CD4-positive, CD25-positive, alpha-beta regulatory T cell (primary cell): Measurements from ENCODE around the gene LASP1NB. TPM values are rescaled to one million over a fixed set of nuclear protein-coding genes. Genes with fewer than 3 reads are reported as not detected.
A peak's percentile ranks its signal among the peaks of the same experiment; 100 is the strongest.
"Not testable (repeated sequence)": the region's sequence is repeated elsewhere in the genome, so short reads cannot be mapped to it uniquely, and the experiment has no call there.

Source experiments
- ATAC-seq, 2 donors: fragments of 150-1000 bp; cut with Tn5 transposase; one replicate each; pipeline ENCODE4 v1.10.0; 2021; ENCODE audit warnings: low read depth in 2 of 2, moderate number of reproducible peaks in 2 of 2, moderate library complexity in 1 of 2
- DNase-seq, 3 donors: peaks; one replicate each; pipeline versions ENCODE4 v3.0.0 to v3.0.0-alpha.2; 2012 to 2022; ENCODE audit warnings: mixed read lengths in 1 of 3
- H3K27ac ChIP-seq: one replicate; pipeline ENCODE4 v1.7.0; 2013; ENCODE audit warnings: mild to moderate bottlenecking, low read length; ENCODE audit not compliant: insufficient read depth, poor library complexity, severe bottlenecking
- H3K27me3 ChIP-seq: one replicate; pipeline ENCODE4 v1.7.0; 2013; ENCODE audit warnings: low read length; ENCODE audit not compliant: control insufficient read depth, insufficient read depth
- H3K36me3 ChIP-seq: one replicate; pipeline ENCODE4 v1.7.0; 2013; ENCODE audit warnings: mild to moderate bottlenecking, low read length, moderate library complexity; ENCODE audit not compliant: control insufficient read depth, insufficient read depth
- H3K4me1 ChIP-seq: 2 replicates; pipeline ENCODE4 v1.7.0; 2013; ENCODE audit warnings: mild to moderate bottlenecking, low read length; ENCODE audit not compliant: insufficient read depth, control insufficient read depth, poor library complexity, severe bottlenecking
- H3K4me3 ChIP-seq: one replicate; pipeline ENCODE4 v1.7.0; 2013; ENCODE audit warnings: low read depth, mild to moderate bottlenecking, low read length, moderate library complexity
- H3K9me3 ChIP-seq, 2 experiments: 1 replicate in 1 of 2; 2 replicates in 1 of 2; pipeline ENCODE4 v1.7.0; 2013; ENCODE audit warnings: low read length in 2 of 2, mild to moderate bottlenecking in 1 of 2, moderate library complexity in 1 of 2; ENCODE audit not compliant: control insufficient read depth in 2 of 2
- H3K27ac Mint-ChIP-seq, 3 donors: one replicate each; pipeline ENCODE4 v1.8.0; 2020 to 2022; ENCODE audit warnings: mild to moderate bottlenecking in 3 of 3, mixed read lengths in 3 of 3, moderate library complexity in 2 of 3
- H3K27me3 Mint-ChIP-seq: one replicate; pipeline ENCODE4 v1.8.0; 2022; ENCODE audit warnings: mild to moderate bottlenecking, mixed read lengths
- H3K36me3 Mint-ChIP-seq: one replicate; pipeline ENCODE4 v1.8.0; 2020; ENCODE audit warnings: mixed read lengths
- H3K4me1 Mint-ChIP-seq, 4 donors: one replicate each; pipeline ENCODE4 v1.8.0; 2020 to 2022; ENCODE audit warnings: mixed read lengths in 4 of 4, mild to moderate bottlenecking in 1 of 4
- H3K4me3 Mint-ChIP-seq, 4 donors: one replicate each; pipeline ENCODE4 v1.8.0; 2020 to 2022; ENCODE audit warnings: mild to moderate bottlenecking in 4 of 4, mixed read lengths in 4 of 4, moderate library complexity in 3 of 4
- H3K9me3 Mint-ChIP-seq, 7 donors: one replicate each; pipeline ENCODE4 v1.8.0; 2020 to 2022; ENCODE audit warnings: mixed read lengths in 7 of 7, mild to moderate bottlenecking in 3 of 7, moderate library complexity in 2 of 7
- polyA plus RNA-seq, 4 donors: library from polyadenylated mRNA; unstranded; fragments of 300-500 nt; fragmentation: Illumina TruSeq; gene quantifications; one replicate each; pipeline ENCODE4 v1.2.3, GENCODE V29; 2021
- total RNA-seq: library from RNA; stranded (reverse); gene quantifications from one replicate; pipeline ENCODE4 v1.2.3, GENCODE V29; 2022

The LASP1NB gene

GRCh38 chr17:38976187-38976551, 50.8 kb downstream of the LASP1NB start:
- not testable (repeated sequence) for H3K4me3 Mint-ChIP-seq, H3K36me3 ChIP-seq, H3K4me3 ChIP-seq, H3K4me1 Mint-ChIP-seq, H3K27me3 ChIP-seq, H3K4me1 ChIP-seq, H3K27me3 Mint-ChIP-seq, H3K27ac ChIP-seq, H3K36me3 Mint-ChIP-seq, H3K27ac Mint-ChIP-seq, H3K9me3 ChIP-seq, H3K9me3 Mint-ChIP-seq
- peak in 1 of 2 donors; percentile 70 for ATAC-seq
- peak in 2 of 3 donors; percentile 36 to 43 for DNase-seq

GRCh38 chr17:38978180-38978579, 52.8 kb downstream of the LASP1NB start:
- H3K36me3 Mint-ChIP-seq = no peaks in the 10 kb centered on the region
- H3K9me3 ChIP-seq = no peaks in the 10 kb centered on the region
- H3K36me3 ChIP-seq = no peaks in the 10 kb centered on the region
- peaks cover 6 to 8% (median 8%) of the 10 kb centered on the region in 4 donors for H3K4me1 Mint-ChIP-seq
- no peak overlapping the region for H3K4me3 Mint-ChIP-seq
- peaks cover 11% of the 10 kb centered on the region for H3K27me3 Mint-ChIP-seq
- no peak overlapping the region for H3K27ac ChIP-seq
- no peak overlapping the region for H3K27ac Mint-ChIP-seq
- H3K9me3 Mint-ChIP-seq = no peaks in the 10 kb centered on the region
- H3K27me3 ChIP-seq = no peaks in the 10 kb centered on the region
- no peak overlapping the region for H3K4me3 ChIP-seq
- H3K4me1 ChIP-seq = peaks cover 4% of the 10 kb centered on the region
- no peak for ATAC-seq
- DNase-seq = no peak

Other genes starting within 250 kb of the LASP1NB start
- gene MLLT6, start 220.3 kb upstream of the LASP1NB start, total RNA-seq = 361 TPM
- 1 to 10 TPM; 5.2 to 6.8 (median 6.6) TPM for gene MLLT6, start 220.3 kb upstream of the LASP1NB start, polyA plus RNA-seq
- 8.7 TPM for gene CISD3, start 195.3 kb upstream of the LASP1NB start, total RNA-seq
- gene CISD3, start 195.3 kb upstream of the LASP1NB start, polyA plus RNA-seq = 10 to 100 TPM; 31.7 to 62.6 (median 40.6) TPM
- 0.25 TPM for gene PCGF2, start 177.3 kb upstream of the LASP1NB start, total RNA-seq
- gene PCGF2, start 177.3 kb upstream of the LASP1NB start, polyA plus RNA-seq = not detected
- 107 TPM for gene PSMB3, start 172.9 kb upstream of the LASP1NB start, total RNA-seq
- 100 to 1,000 TPM; 473 to 589 (median 509) TPM for gene PSMB3, start 172.9 kb upstream of the LASP1NB start, polyA plus RNA-seq
- 29.5 TPM for gene PIP4K2B, start 126.1 kb upstream of the LASP1NB start, total RNA-seq
- 10 to 100 TPM; 11.6 to 18.5 (median 16.9) TPM for gene PIP4K2B, start 126.1 kb upstream of the LASP1NB start, polyA plus RNA-seq
- gene CWC25, start 100.3 kb upstream of the LASP1NB start, total RNA-seq = 69.5 TPM
- 10 to 100 TPM in 1 of 4 donors, 1 to 10 TPM in 3; 4.4 to 11.2 (median 8.3) TPM for gene CWC25, start 100.3 kb upstream of the LASP1NB start, polyA plus RNA-seq
- gene RPL23, start 71.9 kb upstream of the LASP1NB start, total RNA-seq = 1,411 TPM
- 1,000 to 10,000 TPM; 1,034 to 1,357 (median 1,206) TPM for gene RPL23, start 71.9 kb upstream of the LASP1NB start, polyA plus RNA-seq
- 154 TPM for gene LASP1, start 55.6 kb upstream of the LASP1NB start, total RNA-seq
- gene LASP1, start 55.6 kb upstream of the LASP1NB start, polyA plus RNA-seq = 10 to 100 TPM; 50.3 to 77.3 (median 62.8) TPM
- not detected for gene FBXO47, start 41.8 kb downstream of the LASP1NB start, total RNA-seq
- not detected for gene FBXO47, start 41.8 kb downstream of the LASP1NB start, polyA plus RNA-seq
- gene PLXDC1, start 226.0 kb downstream of the LASP1NB start, total RNA-seq = 12.9 TPM
- gene PLXDC1, start 226.0 kb downstream of the LASP1NB start, polyA plus RNA-seq = 1 to 10 TPM in 2 of 4 donors, under 1 TPM in 2; 0.27 to 1.8 (median 1.1) TPM
- gene ARL5C, start 240.5 kb downstream of the LASP1NB start, total RNA-seq = not detected
- not detected for gene ARL5C, start 240.5 kb downstream of the LASP1NB start, polyA plus RNA-seq